Measurements from ENCODE around the gene ST8SIA2.

The ST8SIA2 gene

GRCh38 chr15:92409521-92409920 is 15.8 kb downstream of the ST8SIA2 start:
- H3K36me3 Mint-ChIP-seq (ENCODE audit: low read depth): no peaks in the 10 kb centered on the region
- H3K4me3 Mint-ChIP-seq: no peak overlapping the region
- H3K9me3 Mint-ChIP-seq: no peaks in the 10 kb centered on the region
- DNase-seq (no peak), ATAC-seq (no peak)
- H3K4me1 Mint-ChIP-seq: no peaks in the 10 kb centered on the region
- no peak overlapping the region for H3K27ac Mint-ChIP-seq
- H3K27me3 Mint-ChIP-seq: peaks cover 5% of the 10 kb centered on the region

GRCh38 chr15:92410537-92410936 is 16.9 kb downstream of the ST8SIA2 start:
- H3K27ac Mint-ChIP-seq: no peak overlapping the region
- H3K36me3 Mint-ChIP-seq (ENCODE audit: low read depth): no peaks in the 10 kb centered on the region
- DNase-seq (no peak), ATAC-seq (no peak)
- H3K4me1 Mint-ChIP-seq: no peaks in the 10 kb centered on the region
- peaks cover 5% of the 10 kb centered on the region for H3K27me3 Mint-ChIP-seq
- no peaks in the 10 kb centered on the region for H3K9me3 Mint-ChIP-seq
- H3K4me3 Mint-ChIP-seq: no peak overlapping the region

GRCh38 chr15:92411256-92411655 is 17.6 kb downstream of the ST8SIA2 start:
- Mint-ChIP-seq H3K4me1 (no peaks in the 10 kb centered on the region), H3K9me3 (no peaks in the 10 kb centered on the region), H3K36me3 (ENCODE audit: low read depth) (no peaks in the 10 kb centered on the region), H3K4me3 (no peak overlapping the region), H3K27me3 (peaks cover 7% of the 10 kb centered on the region), H3K27ac (no peak overlapping the region)
- no peak for ATAC-seq
- no peak for DNase-seq

- Mint-ChIP-seq H3K4me3 (no peak overlapping the region), H3K4me1 (no peaks in the 10 kb centered on the region), H3K9me3 (no peaks in the 10 kb centered on the region), H3K27me3 (peaks cover 7% of the 10 kb centered on the region), H3K27ac (no peak overlapping the region), H3K36me3 (ENCODE audit: low read depth) (no peaks in the 10 kb centered on the region)
- DNase-seq (no peak), ATAC-seq (no peak)
These were observed 19.8 kb downstream of the ST8SIA2 start for GRCh38 chr15:92413510-92413909.

GRCh38 chr15:92415639-92416297 is 22.1 kb downstream of the ST8SIA2 start:
- Mint-ChIP-seq H3K9me3 (no peaks in the 10 kb centered on the region), H3K27me3 (peaks cover 5% of the 10 kb centered on the region), H3K27ac (no peak overlapping the region), H3K36me3 (ENCODE audit: low read depth) (no peaks in the 10 kb centered on the region), H3K4me3 (no peak overlapping the region), H3K4me1 (no peaks in the 10 kb centered on the region)
- DNase-seq: no peak
- ATAC-seq: no peak

GRCh38 chr15:92416557-92416956 is 22.9 kb downstream of the ST8SIA2 start:
- Mint-ChIP-seq H3K9me3 (no peaks in the 10 kb centered on the region), H3K27me3 (peaks cover 2% of the 10 kb centered on the region)
- ATAC-seq: no peak

GRCh38 chr15:92417716-92418115 is 24.0 kb downstream of the ST8SIA2 start:
- no peaks in the 10 kb centered on the region for H3K36me3 Mint-ChIP-seq (ENCODE audit: low read depth)
- ATAC-seq (no peak), DNase-seq (no peak)
- no peak overlapping the region for H3K27ac Mint-ChIP-seq
- H3K4me1 Mint-ChIP-seq: no peaks in the 10 kb centered on the region
- peaks cover 2% of the 10 kb centered on the region for H3K27me3 Mint-ChIP-seq
- no peaks in the 10 kb centered on the region for H3K9me3 Mint-ChIP-seq
- no peak overlapping the region for H3K4me3 Mint-ChIP-seq

More at GRCh38 chr15:92416557-92416956, 22.9 kb downstream of the ST8SIA2 start:
- no peaks in the 10 kb centered on the region for H3K4me1 Mint-ChIP-seq
- no peak for DNase-seq
- H3K4me3 Mint-ChIP-seq: no peak overlapping the region
- no peak overlapping the region for H3K27ac Mint-ChIP-seq
- H3K36me3 Mint-ChIP-seq (ENCODE audit: low read depth): no peaks in the 10 kb centered on the region

GRCh38 chr15:92418864-92419263 is 25.2 kb downstream of the ST8SIA2 start:
- Mint-ChIP-seq H3K36me3 (ENCODE audit: low read depth) (no peaks in the 10 kb centered on the region), H3K4me1 (no peaks in the 10 kb centered on the region), H3K9me3 (no peaks in the 10 kb centered on the region), H3K27ac (no peak overlapping the region), H3K4me3 (no peak overlapping the region), H3K27me3 (peaks cover 2% of the 10 kb centered on the region)
- no peak for DNase-seq
- ATAC-seq: no peak

- Mint-ChIP-seq H3K4me1 (no peaks in the 10 kb centered on the region), H3K4me3 (no peak overlapping the region), H3K9me3 (no peaks in the 10 kb centered on the region), H3K27ac (no peak overlapping the region), H3K27me3 (peaks cover 9% of the 10 kb centered on the region), H3K36me3 (ENCODE audit: low read depth) (no peaks in the 10 kb centered on the region)
- ATAC-seq (no peak), DNase-seq (no peak)
These were observed 28.3 kb downstream of the ST8SIA2 start for GRCh38 chr15:92421976-92422375.

GRCh38 chr15:92425578-92426225 is 32.0 kb downstream of the ST8SIA2 start:
- Mint-ChIP-seq H3K4me3 (no peak overlapping the region), H3K36me3 (ENCODE audit: low read depth) (no peaks in the 10 kb centered on the region), H3K27me3 (peaks cover 12% of the 10 kb centered on the region), H3K27ac (no peak overlapping the region), H3K4me1 (no peaks in the 10 kb centered on the region), H3K9me3 (no peaks in the 10 kb centered on the region)
- DNase-seq: no peak
- ATAC-seq: no peak

- Mint-ChIP-seq H3K4me3 (no peak overlapping the region), H3K4me1 (no peaks in the 10 kb centered on the region), H3K36me3 (ENCODE audit: low read depth) (no peaks in the 10 kb centered on the region), H3K9me3 (no peaks in the 10 kb centered on the region), H3K27me3 (peaks cover 12% of the 10 kb centered on the region), H3K27ac (no peak overlapping the region)
- ATAC-seq: no peak
- no peak for DNase-seq
These were observed 35.8 kb downstream of the ST8SIA2 start for GRCh38 chr15:92429378-92430068.

GRCh38 chr15:92430069-92430440 is 36.4 kb downstream of the ST8SIA2 start:
- no peak for ATAC-seq
- Mint-ChIP-seq H3K9me3 (no peaks in the 10 kb centered on the region), H3K4me3 (no peak overlapping the region), H3K27me3 (peaks cover 10% of the 10 kb centered on the region), H3K36me3 (ENCODE audit: low read depth) (no peaks in the 10 kb centered on the region), H3K4me1 (no peaks in the 10 kb centered on the region), H3K27ac (no peak overlapping the region)
- DNase-seq: no peak

GRCh38 chr15:92435145-92435544 is 41.5 kb downstream of the ST8SIA2 start:
- ATAC-seq (no peak), DNase-seq (no peak)
- no peak overlapping the region for H3K4me3 Mint-ChIP-seq
- H3K4me1 Mint-ChIP-seq: no peaks in the 10 kb centered on the region
- H3K27me3 Mint-ChIP-seq: no peaks in the 10 kb centered on the region
- H3K27ac Mint-ChIP-seq: no peak overlapping the region
- H3K9me3 Mint-ChIP-seq: no peaks in the 10 kb centered on the region
- no peaks in the 10 kb centered on the region for H3K36me3 Mint-ChIP-seq (ENCODE audit: low read depth)

GRCh38 chr15:92438471-92438870 is 44.8 kb downstream of the ST8SIA2 start:
- no peaks in the 10 kb centered on the region for H3K9me3 Mint-ChIP-seq
- DNase-seq: no peak
- no peak for ATAC-seq
- H3K4me1 Mint-ChIP-seq: no peaks in the 10 kb centered on the region
- H3K27me3 Mint-ChIP-seq: no peaks in the 10 kb centered on the region
- no peaks in the 10 kb centered on the region for H3K36me3 Mint-ChIP-seq (ENCODE audit: low read depth)
- no peak overlapping the region for H3K27ac Mint-ChIP-seq
- H3K4me3 Mint-ChIP-seq: no peak overlapping the region

- Mint-ChIP-seq H3K27me3 (no peaks in the 10 kb centered on the region), H3K4me1 (no peaks in the 10 kb centered on the region), H3K4me3 (no peak overlapping the region), H3K36me3 (ENCODE audit: low read depth) (no peaks in the 10 kb centered on the region), H3K9me3 (no peaks in the 10 kb centered on the region), H3K27ac (no peak overlapping the region)
- ATAC-seq (no peak), DNase-seq (no peak)
These were observed 49.7 kb downstream of the ST8SIA2 start for GRCh38 chr15:92443381-92443780.

Measured in activated naive CD8-positive, alpha-beta T cell treated with anti-CD3 and anti-CD28 coated beads, Interleukin-2, amount 50 U/mL, for 24 hours (primary cell).